ENCODE results near the gene LRRC4B. TPM values are rescaled to one million over a fixed set of nuclear protein-coding genes. Genes with fewer than 3 reads are reported as not detected.

Gene LRRC4B
- total RNA-seq, 1 experiment from 2014 or later: 3.8 TPM

DNA sequence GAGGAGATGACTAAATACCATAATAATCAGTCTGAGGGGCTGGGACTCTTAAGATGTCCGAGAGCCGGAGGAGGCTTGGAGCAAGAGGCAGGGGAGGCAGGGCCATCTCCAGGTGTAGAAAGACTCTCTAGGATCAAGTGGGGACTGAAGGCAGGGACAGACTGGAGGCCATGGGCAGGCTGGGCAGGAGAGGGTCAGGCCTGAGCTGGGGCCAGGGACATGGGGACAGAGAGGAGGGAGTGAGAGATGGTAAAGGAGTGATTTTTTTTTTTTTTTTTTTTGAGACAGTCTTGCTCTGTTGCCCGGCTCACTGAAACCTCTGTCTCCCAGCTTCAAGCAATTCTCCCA is 59.4 kb downstream of the LRRC4B start:
- no CpG with 5 or more reads among the region's 3 CpGs for whole genome bisulfite sequencing (ENCODE audit: extremely low coverage, insufficient read length, low lambda C conversion rate)
- Histone ChIP-seq H3K56ac (ENCODE audit: insufficient read length, low read depth, low read length) (no peak overlapping the region), H3K14ac (ENCODE audit: insufficient read depth, low read length) (no peak overlapping the region; the same call in 1 of the 2 replicates), H2BK5ac (ENCODE audit: insufficient read length, low read length) (no peak overlapping the region), H4K20me1 (ENCODE audit: control insufficient read depth, insufficient read depth, insufficient read length) (no peaks in the 10 kb centered on the region), H3K27ac (ENCODE audit: insufficient read length, low read depth, low read length) (no peak overlapping the region), H3K23me2 (ENCODE audit: insufficient read length, low read depth, low read length, poor library complexity, severe bottlenecking) (no peaks in the 10 kb centered on the region), H3K4me1 (ENCODE audit: insufficient read depth, low read length) (no peaks in the 10 kb centered on the region), H3K79me1 (ENCODE audit: insufficient read depth, low read depth, low read length, poor library complexity, severe bottlenecking) (no peaks in the 10 kb centered on the region), H3K79me2 (ENCODE audit: insufficient read depth, low read length) (no peaks in the 10 kb centered on the region), H4K5ac (ENCODE audit: insufficient read length, low read depth, low read length) (no peak overlapping the region), H3K9me3 (ENCODE audit: control insufficient read depth, low read depth, low read length) (no peaks in the 10 kb centered on the region), H4K8ac (replicated peaks; ENCODE audit: insufficient read length, low read depth, low read length) (no peak overlapping the region), H2BK120ac (ENCODE audit: low read depth, low read length, poor library complexity, severe bottlenecking) (no peak overlapping the region), H3K4ac (ENCODE audit: low read depth, low read length) (no peak overlapping the region), H2AK5ac (ENCODE audit: insufficient read length, low read length) (no peak overlapping the region), H2BK15ac (ENCODE audit: low read depth, low read length) (no peak overlapping the region), H3K27me3 (ENCODE audit: insufficient read depth, low read length) (peaks cover 2% of the 10 kb centered on the region; the same call in 1 of the 2 replicates), H2BK12ac (ENCODE audit: insufficient read length, low read depth, low read length) (no peak overlapping the region), H3K9ac (ENCODE audit: extremely low read depth, insufficient read length, low read length) (no peak overlapping the region), H3K18ac (ENCODE audit: insufficient read length, low read depth, low read length) (no peak overlapping the region), H3K4me2 (ENCODE audit: insufficient read depth, insufficient read length, low read length) (no peak overlapping the region), H3K23ac (ENCODE audit: insufficient read length, low read depth, low read length) (no peak overlapping the region), H3T11ph (ENCODE audit: low read length) (no peak overlapping the region), H4K91ac (ENCODE audit: insufficient read length, low read depth, low read length) (no peak overlapping the region), H2AFZ (ENCODE audit: low read length) (no peak overlapping the region), H2BK20ac (ENCODE audit: low read depth, low read length, poor library complexity, severe bottlenecking) (no peak overlapping the region)
- Mint-ChIP-seq H3K4me3 (no peak overlapping the region), H3K9me3 (no peaks in the 10 kb centered on the region; a peak in 1 of 5 replicates), H3K4me1 (peaks cover 7 to 19% of the 10 kb centered on the region in 2 experiments), H3K36me3 (ENCODE audit: insufficient read depth in 1 of 3, low read depth in 3 of 3) (no peaks in the 10 kb centered on the region; a peak in 1 of 7 replicates), H3K27me3 (ENCODE audit: low read depth) (peaks cover 36% of the 10 kb centered on the region), H3K27ac (no peak overlapping the region)
- TF ChIP-seq, protein P1, sequence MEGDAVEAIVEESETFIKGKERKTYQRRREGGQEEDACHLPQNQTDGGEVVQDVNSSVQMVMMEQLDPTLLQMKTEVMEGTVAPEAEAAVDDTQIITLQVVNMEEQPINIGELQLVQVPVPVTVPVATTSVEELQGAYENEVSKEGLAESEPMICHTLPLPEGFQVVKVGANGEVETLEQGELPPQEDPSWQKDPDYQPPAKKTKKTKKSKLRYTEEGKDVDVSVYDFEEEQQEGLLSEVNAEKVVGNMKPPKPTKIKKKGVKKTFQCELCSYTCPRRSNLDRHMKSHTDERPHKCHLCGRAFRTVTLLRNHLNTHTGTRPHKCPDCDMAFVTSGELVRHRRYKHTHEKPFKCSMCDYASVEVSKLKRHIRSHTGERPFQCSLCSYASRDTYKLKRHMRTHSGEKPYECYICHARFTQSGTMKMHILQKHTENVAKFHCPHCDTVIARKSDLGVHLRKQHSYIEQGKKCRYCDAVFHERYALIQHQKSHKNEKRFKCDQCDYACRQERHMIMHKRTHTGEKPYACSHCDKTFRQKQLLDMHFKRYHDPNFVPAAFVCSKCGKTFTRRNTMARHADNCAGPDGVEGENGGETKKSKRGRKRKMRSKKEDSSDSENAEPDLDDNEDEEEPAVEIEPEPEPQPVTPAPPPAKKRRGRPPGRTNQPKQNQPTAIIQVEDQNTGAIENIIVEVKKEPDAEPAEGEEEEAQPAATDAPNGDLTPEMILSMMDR (conservative IDR thresholded peaks at IDR 0.05): no peak
- DNase-seq: no peak
